A549 (cell line): Measurements from ENCODE around the gene SH3RF1. TPM values are rescaled to one million over a fixed set of nuclear protein-coding genes. Genes with fewer than 3 reads are reported as not detected.

Experiments used
- ATAC-seq, 2 experiments: fragments of 200-7000 bp in 1 of 2; fragments of >200 bp in 1 of 2; cut with Nextera tagmentation in 1 of 2; cut with Tn5 transposase in 1 of 2; 3 replicates each; pipeline versions ENCODE4 v1.8.0 to v1.9.1; 2018 to 2020; ENCODE audit warnings: mild to moderate bottlenecking in 1 of 2, moderate library complexity in 1 of 2
- CTCF ChIA-PET: fragments of 300-600 bp; sonication (Branson Sonifier 250); formaldehyde crosslinking; extraction: SDS; loops from one replicate; lab custom pipeline; 2021; ENCODE audit warnings: antibody characterized with exemption, inconsistent platforms; lab: Yijun Ruan, JAX
- POLR2A ChIA-PET: fragments of 350-600 bp; formaldehyde crosslinking; extraction: SDS; loops from one replicate; lab custom pipeline; 2021; ENCODE audit warnings: antibody characterized with exemption, inconsistent platforms; lab: Yijun Ruan, JAX
- DNase-seq, 2 experiments: peaks; one replicate each; pipeline versions ENCODE4 v3.0.0 to v3.0.0-alpha.2; 2011 to 2016; ENCODE audit warnings: low read depth in 1 of 2, low spot score in 1 of 2
- FAIRE-seq: peaks from 2 replicates; lab custom pipeline; 2011; peaks lifted over from hg19 to GRCh38; lab: Jason Lieb, UNC
- H3K27ac ChIP-seq, 2 experiments: fragments of >200 bp; sonication (Bioruptor Twin); formaldehyde crosslinking; 3 replicates each; pipeline ENCODE4 v1.5.1; 2016 to 2017
- H3K4me1 ChIP-seq: fragments of >200 bp; sonication (Bioruptor Twin); formaldehyde crosslinking; 3 replicates; pipeline ENCODE4 v1.6.1; 2016
- H3K4me2 ChIP-seq: fragments of >200 bp; sonication (Bioruptor Twin); formaldehyde crosslinking; 3 replicates; pipeline ENCODE4 v1.6.1; 2016
- H3K4me3 ChIP-seq: fragments of >200 bp; sonication (Bioruptor Twin); formaldehyde crosslinking; 3 replicates; pipeline ENCODE4 v1.5.1; 2016
- H3K9me3 ChIP-seq: fragments of >200 bp; sonication (Bioruptor Twin); formaldehyde crosslinking; 3 replicates; pipeline ENCODE4 v1.6.1; 2016
- CBX2 ChIP-seq: fragments of 200-600 bp; sonication (generic); IDR thresholded peaks from 2 replicates; pipeline ENCODE4 v1.6.1; 2016; ENCODE audit warnings: low read depth, mild to moderate bottlenecking, borderline replicate concordance
- CBX8 ChIP-seq: fragments of 200-600 bp; sonication (generic); IDR thresholded peaks from 2 replicates; pipeline ENCODE4 v1.6.1; 2016
- CHD4 ChIP-seq: fragments of 200-600 bp; sonication (generic); IDR thresholded peaks from 2 replicates; pipeline ENCODE4 v1.6.1; 2016; ENCODE audit warnings: antibody characterized with exemption, mild to moderate bottlenecking, borderline replicate concordance
- ESRRA ChIP-seq: fragments of 150-350 bp; IDR thresholded peaks from 2 replicates; pipeline ENCODE4 v1.6.1; 2014; ENCODE audit warnings: mild to moderate bottlenecking, low read length, borderline replicate concordance
- FOSB ChIP-seq: fragments of 250-450 bp; sonication (Bioruptor Pico); IDR thresholded peaks from 2 replicates; pipeline ENCODE4 v1.5.0; 2020; ENCODE audit warnings: mild to moderate bottlenecking, moderate library complexity
- HDAC2 ChIP-seq: fragments of 200-600 bp; sonication (generic); IDR thresholded peaks from 2 replicates; pipeline ENCODE4 v1.6.1; 2016
- HOXA7 ChIP-seq: fragments of 250-450 bp; sonication (Bioruptor Pico); IDR thresholded peaks from 2 replicates; pipeline ENCODE4 v1.5.0; 2020; ENCODE audit warnings: mild to moderate bottlenecking, moderate library complexity
- HOXB13 ChIP-seq: fragments of 250-450 bp; sonication (Bioruptor Pico); IDR thresholded peaks from 2 replicates; pipeline ENCODE4 v1.5.0; 2020; ENCODE audit warnings: low read depth, mild to moderate bottlenecking, moderate library complexity
- HOXB5 ChIP-seq: fragments of 250-450 bp; sonication (Bioruptor Pico); IDR thresholded peaks from 2 replicates; pipeline ENCODE4 v1.5.0; 2020; ENCODE audit warnings: mild to moderate bottlenecking, moderate library complexity
- KDM1A ChIP-seq: fragments of 200-600 bp; sonication (generic); IDR thresholded peaks from 2 replicates; pipeline ENCODE4 v1.6.1; 2016; ENCODE audit warnings: low read depth, mild to moderate bottlenecking
- KDM5A ChIP-seq: fragments of 200-600 bp; sonication (generic); IDR thresholded peaks from 2 replicates; pipeline ENCODE4 v1.6.1; 2016; ENCODE audit warnings: antibody characterized with exemption, mild to moderate bottlenecking
- NFE2L2 ChIP-seq: fragments of 150-350 bp; conservative IDR thresholded peaks from 2 replicates; pipeline ENCODE4 v1.6.1; 2014; ENCODE audit warnings: low read length
- RARB ChIP-seq: fragments of 250-450 bp; sonication (Bioruptor Pico); IDR thresholded peaks from 2 replicates; pipeline ENCODE4 v1.8.0; 2021; ENCODE audit warnings: mild to moderate bottlenecking, moderate library complexity
- RCOR1 ChIP-seq: fragments of 150-350 bp; IDR thresholded peaks from 2 replicates; pipeline ENCODE4 v1.6.1; 2014; ENCODE audit warnings: antibody characterized with exemption, low read length, low read depth
- RNF2 ChIP-seq: fragments of 200-600 bp; sonication (generic); IDR thresholded peaks from 2 replicates; pipeline ENCODE4 v1.6.1; 2016; ENCODE audit warnings: low read depth, mild to moderate bottlenecking, antibody characterized with exemption, moderate library complexity, borderline replicate concordance
- TP53 ChIP-seq: fragments of 250-450 bp; sonication (Bioruptor Pico); IDR thresholded peaks from 2 replicates; pipeline ENCODE4 v1.5.0; 2021; ENCODE audit warnings: mild to moderate bottlenecking, moderate library complexity
- ZC3H11A ChIP-seq: fragments of 450-650 bp; IDR thresholded peaks from 2 replicates; pipeline ENCODE4 v1.6.1; 2014; ENCODE audit warnings: antibody characterized with exemption, mild to moderate bottlenecking
- ZFP36 ChIP-seq: fragments of 450-650 bp; IDR thresholded peaks from 2 replicates; pipeline ENCODE4 v1.6.1; 2014; ENCODE audit warnings: borderline replicate concordance; ENCODE audit not compliant: partially characterized antibody
- ZNF302 ChIP-seq: fragments of 250-450 bp; sonication (Bioruptor Pico); IDR thresholded peaks from 2 replicates; pipeline ENCODE4 v1.9.0; 2021; ENCODE audit warnings: inconsistent platforms, mild to moderate bottlenecking, moderate library complexity
- ZSCAN20 ChIP-seq: fragments of 250-450 bp; sonication (Bioruptor Pico); IDR thresholded peaks from 2 replicates; pipeline ENCODE4 v1.8.0; 2022; ENCODE audit warnings: mild to moderate bottlenecking, moderate library complexity
- WGBS: methylation state at CpG from one replicate; pipeline ENCODE4 v1.1.6; 2017; ENCODE audit errors: missing lambda C conversion rate; 5-methylcytosine and 5-hydroxymethylcytosine counted together
- polyA plus RNA-seq, 4 experiments: library from polyadenylated mRNA; depleted of rRNA in 3 of 4; stranded (reverse); fragments of >200 nt; fragmentation: RNase III in 1 of 4; extraction: RNeasy Plus Mini Kit Qiagen cat#74134 plus additional on column Dnase treatment in 1 of 4; gene quantifications; 2 replicates in 3 of 4; 3 replicates in 1 of 4; pipeline ENCODE4 v1.2.3, GENCODE V29; 2011 to 2017
- TF ChIP-seq, protein P1 (sequence below): fragments of 250-450 bp; sonication (Bioruptor Pico); IDR thresholded peaks from 2 replicates; pipeline ENCODE4 v1.5.0; 2020; ENCODE audit warnings: low read depth, mild to moderate bottlenecking, moderate library complexity
- TF ChIP-seq, protein P2 (sequence below): fragments of 250-450 bp; sonication (Bioruptor Pico); IDR thresholded peaks from 2 replicates; pipeline ENCODE4 v1.5.0; 2021; ENCODE audit warnings: mild to moderate bottlenecking, moderate library complexity, borderline replicate concordance
- TF ChIP-seq, protein P3 (sequence below): fragments of 150-350 bp; IDR thresholded peaks from 2 replicates; pipeline ENCODE4 v1.6.1; 2014; ENCODE audit warnings: low read depth, mild to moderate bottlenecking, low read length

SH3RF1 gene
- polyA plus RNA-seq, 2 of the 4 experiments (the other 2 are of a cell fraction) = 8.0 to 15.1 TPM

DNA sequence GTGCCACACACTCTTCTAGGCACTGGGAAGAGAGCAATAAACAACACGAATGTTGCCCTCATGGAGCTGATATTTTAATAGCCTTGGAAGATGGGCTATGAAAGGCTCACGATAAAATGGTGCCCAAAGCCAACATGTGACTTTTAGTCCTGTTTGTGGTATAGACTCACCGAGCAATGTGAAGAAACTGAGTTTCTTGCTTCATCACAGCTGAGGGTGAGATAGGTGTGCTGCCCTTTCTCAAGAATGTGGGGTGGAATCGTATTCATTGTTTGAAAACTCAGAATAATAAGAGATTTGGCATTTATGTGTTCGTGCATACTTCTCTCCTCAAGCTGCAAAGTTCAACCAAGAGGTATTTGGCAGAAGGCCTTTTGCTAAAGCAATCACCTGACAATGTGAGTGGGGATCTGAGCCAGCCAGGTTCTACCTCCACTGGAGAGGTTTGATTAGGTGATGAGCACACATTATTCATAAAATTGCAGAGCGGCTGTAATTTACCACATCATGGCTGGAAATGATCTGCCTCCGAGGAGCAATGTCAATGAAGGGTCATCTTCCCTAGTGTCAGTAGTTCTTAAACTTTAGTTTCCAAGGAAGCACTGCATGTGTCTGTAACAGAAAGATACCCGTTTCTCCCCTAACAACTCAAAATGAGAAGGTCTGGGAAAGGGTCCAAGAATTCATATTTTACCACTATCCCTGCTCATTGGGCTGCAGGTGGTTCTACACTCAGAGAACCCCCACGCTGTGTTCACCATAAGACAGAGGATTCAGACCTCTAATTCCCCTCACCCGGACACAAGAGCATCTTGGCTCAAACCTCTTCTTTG, 218.8 kb downstream of the SH3RF1 start:
- ChIA-PET CTCF (interaction anchor here (1.2 kb wide), 1 partner anchor 15 kb away, joined by 3 read pairs; no protein-coding TSS in a partner anchor), POLR2A (no interaction called here)
- 66% methylated on average over 10 of the region's 10 CpGs for WGBS
- no peaks in the 10 kb centered on the region for H3K4me1 ChIP-seq
- TF ChIP-seq CHD4 = no peak
- no peak for TF ChIP-seq HOXA7
- TF ChIP-seq HDAC2 = no peak
- no peak for TF ChIP-seq ESRRA
- no peak for TF ChIP-seq NFE2L2
- no peak for TF ChIP-seq CBX8
- no peak for TF ChIP-seq CBX2
- no peak for TF ChIP-seq ZC3H11A
- H3K4me3 ChIP-seq = no peak overlapping the region
- ATAC-seq (no peak), DNase-seq (no peak), FAIRE-seq (no peak)
- H3K27ac ChIP-seq = no peak overlapping the region
- H3K9me3 ChIP-seq = no peaks in the 10 kb centered on the region
- H3K4me2 ChIP-seq = no peak overlapping the region

DNA sequence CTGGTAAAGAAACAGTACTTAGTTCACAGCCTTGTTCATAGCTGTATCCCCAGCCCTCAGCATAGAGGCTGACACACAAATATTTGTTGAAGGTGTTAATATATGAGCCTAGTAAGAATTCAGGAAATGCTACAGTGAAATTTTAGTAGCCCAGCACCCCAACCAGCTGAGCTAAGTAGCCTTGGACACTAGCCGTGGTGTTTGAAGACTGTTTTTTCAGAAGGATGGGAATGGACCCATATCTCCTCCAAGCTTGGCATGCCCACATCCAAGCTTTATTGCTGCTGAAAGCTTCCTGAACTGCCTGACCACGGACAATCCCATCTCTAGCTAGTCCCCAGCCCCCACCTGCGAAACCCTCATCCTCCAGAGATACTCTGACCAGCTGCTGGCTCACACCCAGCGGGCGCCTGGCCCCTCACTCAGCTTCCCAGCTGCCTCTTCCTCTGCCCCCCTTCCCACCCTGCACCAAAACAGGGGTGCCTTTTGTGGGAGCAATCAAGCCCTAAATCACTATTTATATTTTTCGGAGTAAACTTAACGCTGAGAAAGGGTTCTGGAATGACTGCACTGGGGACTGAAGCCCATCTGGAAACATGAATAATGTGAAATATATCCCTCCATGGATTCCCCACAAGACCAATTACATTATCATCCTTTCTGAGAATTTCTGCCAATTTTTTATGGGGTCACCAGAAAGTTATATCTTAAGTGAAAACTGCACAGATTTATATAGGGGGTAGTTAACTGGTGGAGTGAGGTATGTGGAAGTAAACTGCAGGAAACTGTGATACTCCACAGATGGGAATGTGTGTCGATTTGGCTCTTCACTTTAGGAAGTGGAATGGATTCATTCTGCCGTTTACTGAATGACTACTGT, 219.6 kb downstream of the SH3RF1 start:
- no peaks in the 10 kb centered on the region for H3K4me1 ChIP-seq
- no peaks in the 10 kb centered on the region for H3K9me3 ChIP-seq
- 84% methylated on average over 9 of the region's 9 CpGs for WGBS
- no peak overlapping the region for H3K27ac ChIP-seq
- no peak overlapping the region for H3K4me3 ChIP-seq
- TF ChIP-seq, protein P1, sequence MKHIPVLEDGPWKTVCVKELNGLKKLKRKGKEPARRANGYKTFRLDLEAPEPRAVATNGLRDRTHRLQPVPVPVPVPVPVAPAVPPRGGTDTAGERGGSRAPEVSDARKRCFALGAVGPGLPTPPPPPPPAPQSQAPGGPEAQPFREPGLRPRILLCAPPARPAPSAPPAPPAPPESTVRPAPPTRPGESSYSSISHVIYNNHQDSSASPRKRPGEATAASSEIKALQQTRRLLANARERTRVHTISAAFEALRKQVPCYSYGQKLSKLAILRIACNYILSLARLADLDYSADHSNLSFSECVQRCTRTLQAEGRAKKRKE (CRISPR knock-in tag) = no peak
- TF ChIP-seq ZNF302 (no peak), CHD4 (no peak), KDM5A (no peak), ZFP36 (no peak), HOXB5 (CRISPR knock-in tag) (no peak), RNF2 (no peak), ZC3H11A (no peak), TP53 (CRISPR knock-in tag) (no peak), KDM1A (no peak), RCOR1 (no peak), HOXB13 (CRISPR knock-in tag) (no peak), NFE2L2 (no peak), RARB (CRISPR knock-in tag) (no peak), ZSCAN20 (CRISPR knock-in tag) (no peak), FOSB (CRISPR knock-in tag) (no peak)
- TF ChIP-seq, protein P2, sequence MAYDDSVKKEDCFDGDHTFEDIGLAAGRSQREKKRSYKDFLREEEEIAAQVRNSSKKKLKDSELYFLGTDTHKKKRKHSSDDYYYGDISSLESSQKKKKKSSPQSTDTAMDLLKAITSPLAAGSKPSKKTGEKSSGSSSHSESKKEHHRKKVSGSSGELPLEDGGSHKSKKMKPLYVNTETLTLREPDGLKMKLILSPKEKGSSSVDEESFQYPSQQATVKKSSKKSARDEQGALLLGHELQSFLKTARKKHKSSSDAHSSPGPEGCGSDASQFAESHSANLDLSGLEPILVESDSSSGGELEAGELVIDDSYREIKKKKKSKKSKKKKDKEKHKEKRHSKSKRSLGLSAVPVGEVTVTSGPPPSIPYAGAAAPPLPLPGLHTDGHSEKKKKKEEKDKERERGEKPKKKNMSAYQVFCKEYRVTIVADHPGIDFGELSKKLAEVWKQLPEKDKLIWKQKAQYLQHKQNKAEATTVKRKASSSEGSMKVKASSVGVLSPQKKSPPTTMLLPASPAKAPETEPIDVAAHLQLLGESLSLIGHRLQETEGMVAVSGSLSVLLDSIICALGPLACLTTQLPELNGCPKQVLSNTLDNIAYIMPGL (CRISPR knock-in tag) = no peak
- TF ChIP-seq, protein P3, sequence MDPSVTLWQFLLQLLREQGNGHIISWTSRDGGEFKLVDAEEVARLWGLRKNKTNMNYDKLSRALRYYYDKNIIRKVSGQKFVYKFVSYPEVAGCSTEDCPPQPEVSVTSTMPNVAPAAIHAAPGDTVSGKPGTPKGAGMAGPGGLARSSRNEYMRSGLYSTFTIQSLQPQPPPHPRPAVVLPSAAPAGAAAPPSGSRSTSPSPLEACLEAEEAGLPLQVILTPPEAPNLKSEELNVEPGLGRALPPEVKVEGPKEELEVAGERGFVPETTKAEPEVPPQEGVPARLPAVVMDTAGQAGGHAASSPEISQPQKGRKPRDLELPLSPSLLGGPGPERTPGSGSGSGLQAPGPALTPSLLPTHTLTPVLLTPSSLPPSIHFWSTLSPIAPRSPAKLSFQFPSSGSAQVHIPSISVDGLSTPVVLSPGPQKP = no peak
- TF ChIP-seq, all 56 proteins: peak for 0
- ChIA-PET CTCF (interaction anchor here (1.4 kb wide), 1 partner anchor 9 kb away, joined by 4 read pairs; no protein-coding TSS in a partner anchor), POLR2A (no interaction called here)
- H3K4me2 ChIP-seq = no peak overlapping the region
- ATAC-seq = no peak
- FAIRE-seq = no peak
- DNase-seq = no peak
